Activated naive CD4-positive, alpha-beta T cell (primary cell): ENCODE measurements around the gene SNAI3.
"Not testable (repeated sequence)": the region's sequence is repeated elsewhere in the genome, so short reads cannot be mapped to it uniquely, and the experiment has no call there.

Experiments
- DNase-seq, 4 experiments: peaks; one replicate each; lab custom pipeline; 2025; lab: John Stamatoyannopoulos, UW

SNAI3 gene

GRCh38 chr16:88690341-88691128 is 4.2 kb upstream of the SNAI3 start:
- DNase-seq: no peak

- DNase-seq: no peak
Observed at GRCh38 chr16:88688013-88688778, 1.9 kb upstream of the SNAI3 start.

- DNase-seq: no peak
Observed at GRCh38 chr16:88687676-88688012, 1.3 kb upstream of the SNAI3 start.

GRCh38 chr16:88687254-88687576 is 908 bp upstream of the SNAI3 start:
- no peak for DNase-seq

- DNase-seq: peak in 1 of 4 experiments; percentile 43
Observed at GRCh38 chr16:88686062-88686438, 257 bp downstream of the SNAI3 start.

- peak in 3 of 4 experiments; percentile 23 to 58 (median 40) for DNase-seq
Observed at GRCh38 chr16:88685156-88686061, 898 bp downstream of the SNAI3 start.

GRCh38 chr16:88684569-88685155 is 1.6 kb downstream of the SNAI3 start:
- no peak for DNase-seq

- peak in 3 of 4 experiments; percentile 22 to 42 (median 36) for DNase-seq
Observed at GRCh38 chr16:88681709-88682451, 4.4 kb downstream of the SNAI3 start.

- peak in 2 of 4 experiments; percentile 30 for DNase-seq
Observed at GRCh38 chr16:88681084-88681680, 5.1 kb downstream of the SNAI3 start.

- DNase-seq: no peak
Observed at GRCh38 chr16:88680554-88681083, 5.7 kb downstream of the SNAI3 start.

- no peak for DNase-seq
Observed at GRCh38 chr16:88678224-88678979, 7.9 kb downstream of the SNAI3 start.

- no peak for DNase-seq
Observed at GRCh38 chr16:88677721-88678120, 8.6 kb downstream of the SNAI3 start.

- DNase-seq: no peak
Observed at GRCh38 chr16:88676502-88677242, 9.6 kb downstream of the SNAI3 start.

GRCh38 chr16:88673716-88674379 is 12.5 kb downstream of the SNAI3 start:
- DNase-seq: no peak

GRCh38 chr16:88672776-88673175 is 13.5 kb downstream of the SNAI3 start:
- no peak for DNase-seq

- no peak for DNase-seq
Observed at GRCh38 chr16:88671806-88672205, 14.5 kb downstream of the SNAI3 start.

- no peak for DNase-seq
Observed at GRCh38 chr16:88669980-88670379, 16.3 kb downstream of the SNAI3 start.

GRCh38 chr16:88669493-88669892 is 16.8 kb downstream of the SNAI3 start:
- DNase-seq: not testable (repeated sequence)

- no peak for DNase-seq
Observed at GRCh38 chr16:88667461-88667860, 18.8 kb downstream of the SNAI3 start.
